Endothelial cell of umbilical vein (primary cell): ENCODE results near the gene INO80C. TPM values are rescaled to one million over a fixed set of nuclear protein-coding genes. Genes with fewer than 3 reads are reported as not detected.

Experiments
- BruUV-seq: library from RNA; stranded (reverse); fragments of 400-500 nt; replicated peaks from 2 replicates; lab custom pipeline; 2021; lab: Mats Ljungman, UMichigan
- CTCF ChIA-PET: fragments of 300-600, 350-600 bp; sonication (Branson Sonifier 250); formaldehyde crosslinking; loops from one replicate; lab custom pipeline; 2021; ENCODE audit warnings: antibody characterized with exemption, inconsistent platforms; lab: Charles Lee
- POLR2A ChIA-PET: fragments of 300-600, 350-600 bp; sonication (Branson Sonifier 250); formaldehyde crosslinking; loops from one replicate; lab custom pipeline; 2021; ENCODE audit warnings: antibody characterized with exemption, inconsistent platforms; lab: Charles Lee
- DNase-seq: peaks from one replicate; pipeline ENCODE4 v3.0.0-alpha.2; 2011; ENCODE audit warnings: low read depth, low spot score
- FAIRE-seq: peaks from 2 replicates; lab custom pipeline; 2011; peaks lifted over from hg19 to GRCh38; lab: Jason Lieb, UNC
- H2AFZ ChIP-seq: 2 replicates; pipeline ENCODE4 v1.6.0; 2012; ENCODE audit warnings: low read depth, low read length, control low read depth, inconsistent platforms
- H3K27ac ChIP-seq: 2 replicates; pipeline ENCODE4 v1.5.1; 2011; ENCODE audit warnings: low read depth, mild to moderate bottlenecking, control low read depth, low read length, moderate library complexity; ENCODE audit not compliant: insufficient read depth
- H3K27me3 ChIP-seq, 2 experiments: 2 replicates each; pipeline versions ENCODE4 v1.6.0 to v1.6.1; 2011; ENCODE audit warnings: low read length in 2 of 2, mixed read lengths in 1 of 2; ENCODE audit not compliant: control insufficient read depth in 2 of 2, insufficient read depth in 2 of 2
- H3K36me3 ChIP-seq, 2 experiments: 2 replicates in 1 of 2; 3 replicates in 1 of 2; pipeline ENCODE4 v1.5.1; 2011; ENCODE audit warnings: low read length in 2 of 2, mild to moderate bottlenecking in 1 of 2, moderate library complexity in 1 of 2; ENCODE audit not compliant: control insufficient read depth in 2 of 2, insufficient read depth in 2 of 2; ENCODE audit errors: extremely low read depth in 1 of 2
- H3K4me1 ChIP-seq: 3 replicates; pipeline ENCODE4 v1.5.1; 2011; ENCODE audit warnings: mild to moderate bottlenecking, low read length; ENCODE audit not compliant: control insufficient read depth, insufficient read depth; ENCODE audit errors: extremely low read depth
- H3K4me2 ChIP-seq: 2 replicates; pipeline ENCODE4 v1.6.1; 2011; ENCODE audit warnings: low read length, control low read depth, mixed read lengths; ENCODE audit not compliant: insufficient read depth
- H3K4me3 ChIP-seq, 3 experiments: fragments of 200-600 bp in 1 of 3; sonication (generic), shearing (Covaris generic) in 1 of 3; replicated peaks in 1 of 3; 2 replicates each; pipeline ENCODE4 v1.5.1; 2011 to 2016; ENCODE audit warnings: control low read depth in 3 of 3, low read length in 3 of 3, mild to moderate bottlenecking in 2 of 3, inconsistent platforms in 1 of 3, low read depth in 1 of 3, moderate library complexity in 1 of 3; ENCODE audit not compliant: insufficient read depth in 1 of 3
- H3K79me2 ChIP-seq: 2 replicates; pipeline ENCODE4 v1.6.0; 2012; ENCODE audit warnings: low read length, inconsistent platforms; ENCODE audit not compliant: control insufficient read depth, insufficient read depth
- H3K9ac ChIP-seq: replicated peaks from 2 replicates; pipeline ENCODE3; 2011; ENCODE audit warnings: low read length, control low read depth; ENCODE audit not compliant: insufficient read depth; ENCODE audit errors: extremely low read depth
- H3K9me1 ChIP-seq: replicated peaks from 3 replicates; pipeline ENCODE4 v1.6.0; 2011; ENCODE audit warnings: mild to moderate bottlenecking, low read length; ENCODE audit not compliant: control insufficient read depth, insufficient read depth; ENCODE audit errors: extremely low read depth
- H3K9me3 ChIP-seq: replicated peaks from 2 replicates; pipeline ENCODE4 v1.5.1; 2012; ENCODE audit warnings: low read length, inconsistent platforms; ENCODE audit not compliant: control insufficient read depth, insufficient read depth
- H4K20me1 ChIP-seq: replicated peaks from 2 replicates; pipeline ENCODE3; 2011; ENCODE audit warnings: mild to moderate bottlenecking, low read length; ENCODE audit not compliant: control insufficient read depth, insufficient read depth; ENCODE audit errors: extremely low read depth
- EZH2 ChIP-seq: IDR thresholded peaks from 2 replicates; pipeline ENCODE4 v1.6.1; 2012; ENCODE audit warnings: borderline replicate concordance, low read depth, mild to moderate bottlenecking, moderate library complexity, low read length, inconsistent platforms; ENCODE audit not compliant: severe bottlenecking
- FOS ChIP-seq: IDR thresholded peaks from 2 replicates; pipeline ENCODE4 v1.6.1; 2011; ENCODE audit warnings: mild to moderate bottlenecking, low read length, moderate library complexity, borderline replicate concordance; ENCODE audit not compliant: insufficient read depth
- GATA2 ChIP-seq: IDR thresholded peaks from 2 replicates; pipeline ENCODE4 v1.7.0; 2011; ENCODE audit warnings: low read depth, mild to moderate bottlenecking, moderate library complexity, mixed read lengths, low read length; ENCODE audit not compliant: insufficient read length, insufficient read depth
- JUN ChIP-seq: IDR thresholded peaks from 2 replicates; pipeline ENCODE4 v1.6.1; 2011; ENCODE audit warnings: borderline replicate concordance, low read depth; ENCODE audit not compliant: insufficient read length, insufficient read depth
- MYC ChIP-seq: IDR thresholded peaks from one replicate; pipeline ENCODE4 v1.6.1; 2011; ENCODE audit warnings: mild to moderate bottlenecking, low read depth, low read length
- POLR2A ChIP-seq: IDR thresholded peaks from 2 replicates; pipeline ENCODE4 v1.6.1; 2012; ENCODE audit warnings: low read depth, mild to moderate bottlenecking, control low read depth, low read length
- POLR2AphosphoS5 ChIP-seq: IDR thresholded peaks from 2 replicates; pipeline ENCODE4 v1.6.1; 2012; ENCODE audit warnings: low read depth, mild to moderate bottlenecking, control low read depth, low read length, moderate library complexity; ENCODE audit not compliant: insufficient read depth
- dilution Hi-C: fragments of 300-500 bp; cut with MboI; formaldehyde crosslinking; loops from one replicate; pipeline ENCODE4 v1.15.0; 2019; ENCODE audit warnings: low sequenced_read_pairs; ENCODE audit not compliant: extremely low pct_ligation_motif_present
- intact Hi-C: fragments of 100-400 bp; cut with micrococcal nuclease; formaldehyde crosslinking; loops from one replicate; pipeline ENCODE4 v1.10.0; 2022
- polyA plus RNA-seq, 4 experiments: library from polyadenylated mRNA; depleted of rRNA in 3 of 4; stranded (reverse) in 3 of 4; unstranded in 1 of 4; fragments of >200 nt; gene quantifications; 2 replicates each; pipeline versions ENCODE4 v1.2.1 to v1.2.3, GENCODE V29; 2011 to 2012; ENCODE audit warnings: missing spikeins in 1 of 4
- total RNA-seq: library from RNA; stranded (reverse); gene quantifications from 2 replicates; pipeline ENCODE4 v1.2.3, GENCODE V29; 2021
- TF ChIP-seq, protein P1 (sequence below): IDR thresholded peaks from 2 replicates; pipeline ENCODE4 v1.6.1; 2011; ENCODE audit not compliant: insufficient read depth, insufficient read length
- TF ChIP-seq, protein P2 (sequence below), 2 donors: IDR thresholded peaks; 1 replicate in 1 of 2; 2 replicates in 1 of 2; pipeline ENCODE4 v1.5.1; 2011; ENCODE audit warnings: low read length in 2 of 2, mild to moderate bottlenecking in 2 of 2, moderate library complexity in 2 of 2, control low read depth in 1 of 2, inconsistent platforms in 1 of 2, low read depth in 1 of 2; ENCODE audit not compliant: insufficient read depth in 1 of 2; ENCODE audit errors: extremely low read depth in 1 of 2

The INO80C gene
- total and polyA plus RNA-seq, 2 donors (not counting 3 experiments of a cell fraction or from before 2014, with no cell fraction given): 43.4 to 56.0 TPM

DNA sequence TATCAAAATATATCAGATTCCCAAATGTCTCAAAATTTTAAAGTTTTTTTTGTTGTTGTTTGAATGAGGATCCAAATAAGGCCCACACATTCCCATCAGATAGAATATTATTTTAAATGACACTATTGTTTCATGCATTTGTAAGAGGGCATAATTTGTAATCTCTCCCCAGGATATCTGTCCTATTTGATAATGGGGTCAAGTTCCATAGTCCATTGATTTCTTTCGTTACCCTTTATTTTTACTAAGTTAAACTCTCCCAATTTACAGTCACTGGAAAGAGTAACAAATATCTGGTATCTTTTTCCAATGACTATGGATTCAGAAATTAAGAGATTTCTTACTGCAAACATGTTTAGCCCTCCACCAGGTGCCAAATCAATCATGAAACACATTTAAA, 32.4 kb downstream of the INO80C start:
- Histone ChIP-seq H4K20me1 (no peaks in the 10 kb centered on the region), H3K36me3 (no peaks in the 10 kb centered on the region), H3K27ac (peak overlapping the region; percentile 90), H3K4me2 (peak overlapping the region; percentile 91), H3K27me3 (no peaks in the 10 kb centered on the region), H3K4me1 (peaks cover 94% of the 10 kb centered on the region), H3K4me3 (peak overlapping the region; percentile 39 to 91 (median 47)), H3K9ac (peak overlapping the region; percentile 89), H3K9me3 (no peaks in the 10 kb centered on the region), H2AFZ (no peak overlapping the region), H3K79me2 (peaks cover 57% of the 10 kb centered on the region), H3K9me1 (no peaks in the 10 kb centered on the region)
- TF ChIP-seq MYC: no peak
- no peak for TF ChIP-seq POLR2AphosphoS5
- TF ChIP-seq, protein P1, sequence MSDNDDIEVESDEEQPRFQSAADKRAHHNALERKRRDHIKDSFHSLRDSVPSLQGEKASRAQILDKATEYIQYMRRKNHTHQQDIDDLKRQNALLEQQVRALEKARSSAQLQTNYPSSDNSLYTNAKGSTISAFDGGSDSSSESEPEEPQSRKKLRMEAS: no peak
- no peak for TF ChIP-seq GATA2
- TF ChIP-seq, protein P2, sequence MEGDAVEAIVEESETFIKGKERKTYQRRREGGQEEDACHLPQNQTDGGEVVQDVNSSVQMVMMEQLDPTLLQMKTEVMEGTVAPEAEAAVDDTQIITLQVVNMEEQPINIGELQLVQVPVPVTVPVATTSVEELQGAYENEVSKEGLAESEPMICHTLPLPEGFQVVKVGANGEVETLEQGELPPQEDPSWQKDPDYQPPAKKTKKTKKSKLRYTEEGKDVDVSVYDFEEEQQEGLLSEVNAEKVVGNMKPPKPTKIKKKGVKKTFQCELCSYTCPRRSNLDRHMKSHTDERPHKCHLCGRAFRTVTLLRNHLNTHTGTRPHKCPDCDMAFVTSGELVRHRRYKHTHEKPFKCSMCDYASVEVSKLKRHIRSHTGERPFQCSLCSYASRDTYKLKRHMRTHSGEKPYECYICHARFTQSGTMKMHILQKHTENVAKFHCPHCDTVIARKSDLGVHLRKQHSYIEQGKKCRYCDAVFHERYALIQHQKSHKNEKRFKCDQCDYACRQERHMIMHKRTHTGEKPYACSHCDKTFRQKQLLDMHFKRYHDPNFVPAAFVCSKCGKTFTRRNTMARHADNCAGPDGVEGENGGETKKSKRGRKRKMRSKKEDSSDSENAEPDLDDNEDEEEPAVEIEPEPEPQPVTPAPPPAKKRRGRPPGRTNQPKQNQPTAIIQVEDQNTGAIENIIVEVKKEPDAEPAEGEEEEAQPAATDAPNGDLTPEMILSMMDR (IDR thresholded peaks at IDR 0.05; ENCODE audit: extremely low read depth in 1 of 2, insufficient read depth in 1 of 2, low read depth in 1 of 2, low read length in 2 of 2): no peak
- TF ChIP-seq JUN: no peak
- TF ChIP-seq EZH2: no peak
- no peak for TF ChIP-seq POLR2A
- TF ChIP-seq FOS: no peak
- no peak for DNase-seq
- intact Hi-C loops (loop anchor here (10.0 kb wide), 2 partner anchors 391 to 421 kb away; partner anchors contain the start of gene MAPRE2), dilution Hi-C loops (no loop called here)
- BruUV-seq: no TSS peak
- POLR2A ChIA-PET: interaction anchor here (0.7 to 1.0 kb wide), 2 partner anchors 31 to 133 kb away, joined by 3 read pairs; no protein-coding TSS in a partner anchor
- CTCF ChIA-PET: interaction anchor here (0.8 to 0.9 kb wide), 2 partner anchors 29 to 57 kb away, joined by 3 read pairs; no protein-coding TSS in a partner anchor
- FAIRE-seq: no peak
